Panc1 (cell line): ENCODE results near the gene LOXL1. TPM values are rescaled to one million over a fixed set of nuclear protein-coding genes. Genes with fewer than 3 reads are reported as not detected.

ENCODE experiments used
- ATAC-seq: fragments of 200-7000 bp; cut with Tn5 transposase; 2 replicates; pipeline ENCODE4 v1.9.1; 2020; ENCODE audit warnings: mild to moderate bottlenecking, moderate library complexity
- BruUV-seq: library from RNA; stranded (reverse); fragments of 400-500 nt; replicated peaks from 2 replicates; lab custom pipeline; 2021; lab: Mats Ljungman, UMichigan
- CTCF ChIA-PET: fragments of 300-600 bp; sonication (Branson Sonifier 250); formaldehyde crosslinking; loops from one replicate; lab custom pipeline; 2022; ENCODE audit warnings: antibody characterized with exemption; lab: Charles Lee
- POLR2A ChIA-PET: fragments of 300-600 bp; sonication (Branson Sonifier 250); formaldehyde crosslinking; loops from one replicate; lab custom pipeline; 2022; ENCODE audit warnings: antibody characterized with exemption; lab: Charles Lee
- DNase-seq: peaks from one replicate; pipeline ENCODE4 v3.0.0-alpha.2; 2010; ENCODE audit warnings: low read depth, low spot score
- H3K27ac ChIP-seq: 2 replicates; pipeline ENCODE4 v1.5.1; 2011; ENCODE audit warnings: mild to moderate bottlenecking, low read length, inconsistent platforms
- H3K27me3 ChIP-seq: fragments of 200-500 bp; sonication (Bioruptor generic); 2 replicates; pipeline ENCODE4 v1.6.0; 2014; ENCODE audit warnings: low read length, inconsistent platforms; ENCODE audit not compliant: control insufficient read depth, insufficient read depth
- H3K36me3 ChIP-seq: fragments of 200-500 bp; sonication (Bioruptor generic); 2 replicates; pipeline ENCODE4 v1.5.1; 2014; ENCODE audit warnings: inconsistent platforms, mild to moderate bottlenecking, low read length, moderate library complexity; ENCODE audit not compliant: control insufficient read depth, insufficient read depth
- H3K4me1 ChIP-seq: 2 replicates; pipeline ENCODE4 v1.5.1; 2011; ENCODE audit warnings: inconsistent platforms, mild to moderate bottlenecking, low read length, moderate library complexity; ENCODE audit not compliant: control insufficient read depth, insufficient read depth
- H3K4me3 ChIP-seq, 2 experiments: 2 replicates each; pipeline ENCODE4 v1.5.1; 2011 to 2012; ENCODE audit warnings: low read depth in 2 of 2, low read length in 2 of 2, mild to moderate bottlenecking in 2 of 2, inconsistent platforms in 1 of 2, moderate library complexity in 1 of 2
- H3K9me3 ChIP-seq: fragments of 200-500 bp; sonication (Bioruptor generic); 2 replicates; pipeline ENCODE4 v1.5.1; 2014; ENCODE audit warnings: low read depth, mild to moderate bottlenecking, inconsistent platforms, low read length, moderate library complexity; ENCODE audit not compliant: control insufficient read depth, insufficient read depth
- POLR2AphosphoS5 ChIP-seq: IDR thresholded peaks from 2 replicates; pipeline ENCODE4 v1.6.1; 2012; ENCODE audit warnings: mild to moderate bottlenecking, low read depth, low read length, moderate library complexity
- SIN3A ChIP-seq: IDR thresholded peaks from 2 replicates; pipeline ENCODE4 v1.6.1; 2012; ENCODE audit warnings: low read depth, mild to moderate bottlenecking, low read length, moderate library complexity, borderline replicate concordance; ENCODE audit not compliant: insufficient read depth
- TCF7L2 ChIP-seq: IDR thresholded peaks from 2 replicates; pipeline ENCODE4 v1.6.1; 2011; ENCODE audit warnings: mild to moderate bottlenecking, low read depth, low read length, inconsistent platforms
- in situ Hi-C: cut with HindIII; loops from 2 replicates; pipeline ENCODE4 v1.10.0; 2016; ENCODE audit warnings: low sequenced_read_pairs, low pct_unique_long_range_greater_than_20kb
- intact Hi-C: fragments of 100-400 bp; cut with micrococcal nuclease; formaldehyde crosslinking; loops from one replicate; pipeline ENCODE4 v1.10.0; 2022; ENCODE audit not compliant: unreplicated experiment
- total RNA-seq: library from RNA; stranded (reverse); gene quantifications from one replicate; pipeline ENCODE4 v1.2.1, GENCODE V29; 2021; ENCODE audit not compliant: unreplicated experiment
- TF ChIP-seq, protein P1 (sequence below), 2 experiments: IDR thresholded peaks; 2 replicates each; pipeline ENCODE4 v1.6.1; 2011 to 2012; ENCODE audit warnings: low read depth in 2 of 2, control low read depth in 1 of 2, low read length in 1 of 2, mild to moderate bottlenecking in 1 of 2, moderate library complexity in 1 of 2; ENCODE audit not compliant: insufficient read depth in 1 of 2
- TF ChIP-seq, protein P2 (sequence below): fragments of 450-650 bp; IDR thresholded peaks from 2 replicates; pipeline ENCODE4 v1.5.1; 2017; ENCODE audit warnings: mild to moderate bottlenecking

Gene LOXL1
- total RNA-seq, 1 experiment from 2014 or later: 18.6 TPM

GRCh38 chr15:73909651-73910050 is 16.6 kb upstream of the LOXL1 start:
- no peak overlapping the region for H3K4me3 ChIP-seq
- no peaks in the 10 kb centered on the region for H3K9me3 ChIP-seq
- in situ Hi-C loops (no loop called here), intact Hi-C loops (loop anchor here (2.0 kb wide), 1 partner anchor 35 kb away; no protein-coding TSS in a partner anchor)
- no peaks in the 10 kb centered on the region for H3K36me3 ChIP-seq
- CTCF ChIA-PET: interaction anchor here (4.0 kb wide), 1 partner anchor 35 kb away, joined by 18 read pairs; the partner anchor contains the start of gene TBC1D21
- ATAC-seq (no peak), DNase-seq (no peak)
- BruUV-seq: no TSS peak
- POLR2A ChIA-PET: no interaction called here
- no peak overlapping the region for H3K27ac ChIP-seq
- H3K27me3 ChIP-seq: no peaks in the 10 kb centered on the region; the same call in 1 of the 2 replicates
- no peaks in the 10 kb centered on the region for H3K4me1 ChIP-seq
- TF ChIP-seq SIN3A (no peak), POLR2AphosphoS5 (no peak), TCF7L2 (no peak)
- TF ChIP-seq, protein P1, sequence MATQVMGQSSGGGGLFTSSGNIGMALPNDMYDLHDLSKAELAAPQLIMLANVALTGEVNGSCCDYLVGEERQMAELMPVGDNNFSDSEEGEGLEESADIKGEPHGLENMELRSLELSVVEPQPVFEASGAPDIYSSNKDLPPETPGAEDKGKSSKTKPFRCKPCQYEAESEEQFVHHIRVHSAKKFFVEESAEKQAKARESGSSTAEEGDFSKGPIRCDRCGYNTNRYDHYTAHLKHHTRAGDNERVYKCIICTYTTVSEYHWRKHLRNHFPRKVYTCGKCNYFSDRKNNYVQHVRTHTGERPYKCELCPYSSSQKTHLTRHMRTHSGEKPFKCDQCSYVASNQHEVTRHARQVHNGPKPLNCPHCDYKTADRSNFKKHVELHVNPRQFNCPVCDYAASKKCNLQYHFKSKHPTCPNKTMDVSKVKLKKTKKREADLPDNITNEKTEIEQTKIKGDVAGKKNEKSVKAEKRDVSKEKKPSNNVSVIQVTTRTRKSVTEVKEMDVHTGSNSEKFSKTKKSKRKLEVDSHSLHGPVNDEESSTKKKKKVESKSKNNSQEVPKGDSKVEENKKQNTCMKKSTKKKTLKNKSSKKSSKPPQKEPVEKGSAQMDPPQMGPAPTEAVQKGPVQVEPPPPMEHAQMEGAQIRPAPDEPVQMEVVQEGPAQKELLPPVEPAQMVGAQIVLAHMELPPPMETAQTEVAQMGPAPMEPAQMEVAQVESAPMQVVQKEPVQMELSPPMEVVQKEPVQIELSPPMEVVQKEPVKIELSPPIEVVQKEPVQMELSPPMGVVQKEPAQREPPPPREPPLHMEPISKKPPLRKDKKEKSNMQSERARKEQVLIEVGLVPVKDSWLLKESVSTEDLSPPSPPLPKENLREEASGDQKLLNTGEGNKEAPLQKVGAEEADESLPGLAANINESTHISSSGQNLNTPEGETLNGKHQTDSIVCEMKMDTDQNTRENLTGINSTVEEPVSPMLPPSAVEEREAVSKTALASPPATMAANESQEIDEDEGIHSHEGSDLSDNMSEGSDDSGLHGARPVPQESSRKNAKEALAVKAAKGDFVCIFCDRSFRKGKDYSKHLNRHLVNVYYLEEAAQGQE (IDR thresholded peaks at IDR 0.05; ENCODE audit: insufficient read depth in 1 of 2, low read depth in 2 of 2, low read length in 1 of 2): no peak
- TF ChIP-seq, protein P2, sequence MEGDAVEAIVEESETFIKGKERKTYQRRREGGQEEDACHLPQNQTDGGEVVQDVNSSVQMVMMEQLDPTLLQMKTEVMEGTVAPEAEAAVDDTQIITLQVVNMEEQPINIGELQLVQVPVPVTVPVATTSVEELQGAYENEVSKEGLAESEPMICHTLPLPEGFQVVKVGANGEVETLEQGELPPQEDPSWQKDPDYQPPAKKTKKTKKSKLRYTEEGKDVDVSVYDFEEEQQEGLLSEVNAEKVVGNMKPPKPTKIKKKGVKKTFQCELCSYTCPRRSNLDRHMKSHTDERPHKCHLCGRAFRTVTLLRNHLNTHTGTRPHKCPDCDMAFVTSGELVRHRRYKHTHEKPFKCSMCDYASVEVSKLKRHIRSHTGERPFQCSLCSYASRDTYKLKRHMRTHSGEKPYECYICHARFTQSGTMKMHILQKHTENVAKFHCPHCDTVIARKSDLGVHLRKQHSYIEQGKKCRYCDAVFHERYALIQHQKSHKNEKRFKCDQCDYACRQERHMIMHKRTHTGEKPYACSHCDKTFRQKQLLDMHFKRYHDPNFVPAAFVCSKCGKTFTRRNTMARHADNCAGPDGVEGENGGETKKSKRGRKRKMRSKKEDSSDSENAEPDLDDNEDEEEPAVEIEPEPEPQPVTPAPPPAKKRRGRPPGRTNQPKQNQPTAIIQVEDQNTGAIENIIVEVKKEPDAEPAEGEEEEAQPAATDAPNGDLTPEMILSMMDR: no peak

- CTCF ChIA-PET: interaction anchor here (0.7 kb wide), 1 partner anchor 30 kb away, joined by 3 read pairs; no protein-coding TSS in a partner anchor
- no TSS peak for BruUV-seq
- intact Hi-C loops (no loop called here), in situ Hi-C loops (no loop called here)
- Histone ChIP-seq H3K27me3 (no peaks in the 10 kb centered on the region; the same call in 1 of the 2 replicates), H3K36me3 (no peaks in the 10 kb centered on the region), H3K27ac (no peak overlapping the region), H3K9me3 (no peaks in the 10 kb centered on the region), H3K4me3 (no peak overlapping the region), H3K4me1 (no peaks in the 10 kb centered on the region)
- ATAC-seq (no peak), DNase-seq (no peak)
- POLR2A ChIA-PET: no interaction called here
- no peak for TF ChIP-seq SIN3A
- TF ChIP-seq, protein P2: no peak
- TF ChIP-seq, protein P1 (IDR thresholded peaks at IDR 0.05; ENCODE audit: insufficient read depth in 1 of 2, low read depth in 2 of 2, low read length in 1 of 2): no peak
- TF ChIP-seq TCF7L2: no peak
- no peak for TF ChIP-seq POLR2AphosphoS5
Observed at GRCh38 chr15:73910522-73911303, 15.5 kb upstream of the LOXL1 start.
